HG03342 (cell line): Measurements from ENCODE around the gene LRP1B.

Experiments used
- ATAC-seq: cut with Tn5 transposase; IDR thresholded peaks from one replicate; pipeline ENCODE4 v1.9.1; 2021; ENCODE audit warnings: mild to moderate bottlenecking, moderate library complexity; ENCODE audit not compliant: unreplicated experiment

LRP1B gene

GRCh38 chr2:141601511-141602152, 529.2 kb downstream of the LRP1B start:
- no peak for ATAC-seq

- ATAC-seq: no peak
Observed at GRCh38 chr2:141599721-141600120, 531.1 kb downstream of the LRP1B start.

GRCh38 chr2:141598982-141599381, 531.8 kb downstream of the LRP1B start:
- no peak for ATAC-seq

GRCh38 chr2:141595316-141595920, 535.4 kb downstream of the LRP1B start:
- no peak for ATAC-seq

- no peak for ATAC-seq
Observed at GRCh38 chr2:141591787-141592186, 539.0 kb downstream of the LRP1B start.

GRCh38 chr2:141590620-141591019, 540.2 kb downstream of the LRP1B start:
- ATAC-seq: no peak

GRCh38 chr2:141589314-141589713, 541.5 kb downstream of the LRP1B start:
- no peak for ATAC-seq

- no peak for ATAC-seq
Observed at GRCh38 chr2:141586985-141587384, 543.8 kb downstream of the LRP1B start.

GRCh38 chr2:141582213-141582612, 548.6 kb downstream of the LRP1B start:
- ATAC-seq: no peak

- no peak for ATAC-seq
Observed at GRCh38 chr2:141579071-141579470, 551.7 kb downstream of the LRP1B start.

GRCh38 chr2:141570474-141571131, 560.2 kb downstream of the LRP1B start:
- no peak for ATAC-seq

- ATAC-seq: no peak
Observed at GRCh38 chr2:141569941-141570340, 560.9 kb downstream of the LRP1B start.

GRCh38 chr2:141565597-141565996, 565.2 kb downstream of the LRP1B start:
- ATAC-seq: no peak

- no peak for ATAC-seq
Observed at GRCh38 chr2:141560723-141561122, 570.1 kb downstream of the LRP1B start.

GRCh38 chr2:141557329-141558095, 573.3 kb downstream of the LRP1B start:
- ATAC-seq: peak; percentile 56

- ATAC-seq: no peak
Observed at GRCh38 chr2:141555876-141556470, 574.8 kb downstream of the LRP1B start.

GRCh38 chr2:141554810-141555209, 576.0 kb downstream of the LRP1B start:
- ATAC-seq: peak; percentile 82

- peak; percentile 92 for ATAC-seq
Observed at GRCh38 chr2:141534666-141535362, 596.0 kb downstream of the LRP1B start.

GRCh38 chr2:141529659-141530058, 601.2 kb downstream of the LRP1B start:
- no peak for ATAC-seq

GRCh38 chr2:141528990-141529389, 601.8 kb downstream of the LRP1B start:
- ATAC-seq: no peak

- no peak for ATAC-seq
Observed at GRCh38 chr2:141526760-141527159, 604.1 kb downstream of the LRP1B start.
